Measurements from ENCODE around the gene TNRC6A.

The TNRC6A gene

DNA sequence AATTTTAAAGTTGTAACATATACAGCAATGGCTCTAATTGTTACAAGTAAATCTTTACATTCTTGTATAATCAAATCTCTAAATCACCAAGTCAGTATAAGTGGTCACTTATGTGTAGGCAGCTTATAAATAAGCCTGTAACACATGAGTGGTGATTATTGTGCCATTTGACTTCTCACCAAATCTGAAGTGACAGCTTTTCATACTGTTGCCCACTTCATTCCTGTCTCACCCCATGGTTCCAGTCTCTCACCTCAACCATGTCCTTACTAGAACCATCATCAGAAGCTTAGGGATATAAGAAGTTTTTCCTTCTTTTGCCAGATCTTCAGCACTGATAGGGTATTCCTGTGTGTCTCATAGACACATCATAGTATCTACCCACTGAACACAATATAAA is 23.5 kb downstream of the TNRC6A start:
- in situ Hi-C loops (cut with MboI; ENCODE audit: low sequenced_read_pairs, unreplicated experiment) = no loop called here
- TF ChIP-seq, protein P1, sequence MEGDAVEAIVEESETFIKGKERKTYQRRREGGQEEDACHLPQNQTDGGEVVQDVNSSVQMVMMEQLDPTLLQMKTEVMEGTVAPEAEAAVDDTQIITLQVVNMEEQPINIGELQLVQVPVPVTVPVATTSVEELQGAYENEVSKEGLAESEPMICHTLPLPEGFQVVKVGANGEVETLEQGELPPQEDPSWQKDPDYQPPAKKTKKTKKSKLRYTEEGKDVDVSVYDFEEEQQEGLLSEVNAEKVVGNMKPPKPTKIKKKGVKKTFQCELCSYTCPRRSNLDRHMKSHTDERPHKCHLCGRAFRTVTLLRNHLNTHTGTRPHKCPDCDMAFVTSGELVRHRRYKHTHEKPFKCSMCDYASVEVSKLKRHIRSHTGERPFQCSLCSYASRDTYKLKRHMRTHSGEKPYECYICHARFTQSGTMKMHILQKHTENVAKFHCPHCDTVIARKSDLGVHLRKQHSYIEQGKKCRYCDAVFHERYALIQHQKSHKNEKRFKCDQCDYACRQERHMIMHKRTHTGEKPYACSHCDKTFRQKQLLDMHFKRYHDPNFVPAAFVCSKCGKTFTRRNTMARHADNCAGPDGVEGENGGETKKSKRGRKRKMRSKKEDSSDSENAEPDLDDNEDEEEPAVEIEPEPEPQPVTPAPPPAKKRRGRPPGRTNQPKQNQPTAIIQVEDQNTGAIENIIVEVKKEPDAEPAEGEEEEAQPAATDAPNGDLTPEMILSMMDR (IDR thresholded peaks at IDR 0.05; ENCODE audit: borderline replicate concordance, control extremely low read depth, extremely low read depth, insufficient read depth, missing control alignments) = no peak
- no peak for DNase-seq (ENCODE audit: low spot score)

DNA sequence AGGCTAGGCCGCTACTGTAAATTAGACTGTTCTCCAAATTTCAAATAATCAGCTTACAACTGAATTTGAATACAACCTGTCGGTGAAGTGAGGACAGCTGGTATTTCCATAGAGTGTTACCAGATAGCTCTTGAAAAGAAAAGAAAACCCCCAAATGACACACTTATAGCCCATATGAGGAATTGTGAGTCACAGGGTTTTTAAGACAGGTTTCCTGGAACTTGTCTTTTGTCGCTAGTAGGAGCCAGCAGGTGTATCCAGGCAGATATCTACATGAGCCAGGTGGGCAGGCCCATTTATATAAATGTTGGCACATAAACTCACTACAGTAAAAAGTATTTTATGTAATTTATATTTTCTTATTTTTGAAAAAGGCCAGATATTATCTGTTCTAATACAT is 24.0 kb downstream of the TNRC6A start:
- TF ChIP-seq, protein P1 (IDR thresholded peaks at IDR 0.05; ENCODE audit: borderline replicate concordance, control extremely low read depth, extremely low read depth, insufficient read depth, missing control alignments) = no peak
- in situ Hi-C loops (cut with MboI; ENCODE audit: low sequenced_read_pairs, unreplicated experiment) = no loop called here
- DNase-seq (ENCODE audit: low spot score) = no peak

DNA sequence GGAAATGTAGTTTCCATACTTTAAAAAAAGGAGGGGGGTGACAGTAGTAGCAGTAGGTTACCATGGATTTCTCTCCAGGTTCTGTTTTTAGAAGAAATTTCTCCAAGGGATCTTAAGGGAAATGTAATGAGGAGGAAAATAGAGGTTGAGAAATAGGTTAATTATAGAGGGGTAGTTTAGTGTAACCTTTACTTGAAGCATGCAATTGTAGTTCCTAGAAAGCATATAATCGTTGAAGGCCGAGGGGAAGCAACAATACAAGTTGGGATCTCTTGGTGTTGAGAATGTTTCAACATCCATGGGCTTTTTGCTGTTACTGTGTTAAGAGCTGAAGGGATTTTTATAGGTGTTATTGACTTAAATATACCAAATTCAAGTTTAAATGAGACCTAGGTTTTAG is 25.1 kb downstream of the TNRC6A start:
- TF ChIP-seq, protein P1 (IDR thresholded peaks at IDR 0.05; ENCODE audit: borderline replicate concordance, control extremely low read depth, extremely low read depth, insufficient read depth, missing control alignments) = no peak
- in situ Hi-C loops (cut with MboI; ENCODE audit: low sequenced_read_pairs, unreplicated experiment) = no loop called here
- no peak for DNase-seq (ENCODE audit: low spot score)

DNA sequence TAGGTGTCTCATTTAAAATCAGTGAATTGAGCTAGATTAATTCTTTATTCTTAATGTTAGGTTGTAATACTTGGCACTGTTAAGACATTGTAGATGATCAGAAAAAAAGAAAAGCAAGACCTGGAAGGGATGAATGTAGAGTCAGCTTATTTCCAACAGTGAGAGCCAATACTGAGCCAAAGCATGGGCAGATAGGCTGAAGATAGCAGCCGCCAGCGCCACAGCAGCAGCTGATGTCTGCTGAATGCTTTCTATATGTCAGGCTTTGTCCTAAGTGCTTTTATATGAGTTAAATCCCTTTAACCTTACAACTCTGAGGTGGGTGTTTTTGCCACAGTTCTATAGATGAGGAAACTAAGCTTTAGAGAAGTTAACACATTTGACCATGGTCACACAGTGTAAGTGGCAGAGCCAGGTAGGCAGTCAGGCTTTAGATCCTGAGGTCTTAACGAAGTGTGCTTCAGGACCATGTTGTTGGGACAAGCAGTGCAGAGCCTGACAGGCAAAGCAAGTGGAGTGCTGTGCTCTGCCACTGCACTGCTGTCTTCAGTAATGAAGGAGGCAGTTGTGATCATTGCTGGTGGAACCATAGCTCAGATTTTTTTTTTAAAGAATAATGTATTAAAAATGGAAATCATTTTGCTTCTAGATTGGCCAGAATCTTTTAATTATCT is 25.9 kb downstream of the TNRC6A start:
- DNase-seq (ENCODE audit: low spot score) = no peak
- TF ChIP-seq, protein P1 (IDR thresholded peaks at IDR 0.05; ENCODE audit: borderline replicate concordance, control extremely low read depth, extremely low read depth, insufficient read depth, missing control alignments) = no peak
- in situ Hi-C loops (cut with MboI; ENCODE audit: low sequenced_read_pairs, unreplicated experiment) = no loop called here

DNA sequence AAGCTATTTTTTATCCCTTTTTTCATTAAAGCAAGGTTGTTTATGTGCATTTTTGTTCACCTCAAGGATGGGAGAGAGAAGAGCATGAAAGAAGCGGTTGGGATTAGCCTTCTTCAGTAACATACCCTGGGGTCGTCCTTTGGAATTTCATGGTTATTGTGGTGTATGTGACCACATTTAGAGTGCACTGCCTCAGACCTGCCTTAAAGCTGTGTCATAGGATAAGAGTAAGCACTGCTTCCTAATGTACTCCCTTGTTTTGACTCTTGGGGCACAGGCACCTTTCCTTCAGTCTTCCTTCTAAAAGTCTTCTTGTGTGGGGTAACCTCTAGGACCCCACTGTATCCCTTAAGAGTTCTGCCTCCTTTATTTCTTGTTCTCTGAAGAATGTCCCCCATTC is 28.9 kb downstream of the TNRC6A start:
- in situ Hi-C loops (cut with MboI; ENCODE audit: low sequenced_read_pairs, unreplicated experiment) = no loop called here
- TF ChIP-seq, protein P1 (IDR thresholded peaks at IDR 0.05; ENCODE audit: borderline replicate concordance, control extremely low read depth, extremely low read depth, insufficient read depth, missing control alignments) = no peak
- DNase-seq (ENCODE audit: low spot score) = no peak

DNA sequence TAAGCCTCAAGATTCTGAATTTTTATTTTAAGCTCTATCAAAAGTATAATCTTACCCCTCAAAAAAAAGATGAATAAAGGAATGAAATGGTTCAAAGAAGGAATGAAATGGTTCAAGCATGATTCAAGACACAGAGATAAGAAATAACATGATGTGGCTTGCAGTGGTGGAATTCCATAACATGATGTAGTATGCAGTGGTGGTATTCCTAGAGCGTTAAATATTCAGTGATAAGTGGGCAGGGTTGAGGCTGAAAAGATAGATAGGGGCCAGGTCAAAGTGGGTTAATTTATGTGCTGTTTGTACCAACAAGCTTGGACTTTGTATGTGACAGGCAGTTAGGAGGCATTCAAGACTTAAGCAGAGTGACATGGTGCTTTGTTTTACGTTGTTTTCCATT is 29.6 kb downstream of the TNRC6A start:
- TF ChIP-seq, protein P1 (IDR thresholded peaks at IDR 0.05; ENCODE audit: borderline replicate concordance, control extremely low read depth, extremely low read depth, insufficient read depth, missing control alignments) = no peak
- DNase-seq (ENCODE audit: low spot score) = no peak
- in situ Hi-C loops (cut with MboI; ENCODE audit: low sequenced_read_pairs, unreplicated experiment) = no loop called here
